OCI-LY1 (cell line): ENCODE data around the gene CAPRIN1.

ENCODE experiments used
- H2AFZ ChIP-seq: fragments of 200-600 bp; sonication (generic), shearing (Covaris generic); 2 replicates; pipeline ENCODE4 v1.6.0; 2014; ENCODE audit warnings: antibody characterized with exemption, mild to moderate bottlenecking, low read length
- H3F3A ChIP-seq: fragments of 200-600 bp; sonication (generic), shearing (Covaris generic); 2 replicates; pipeline ENCODE4 v1.6.0; 2014; ENCODE audit warnings: mild to moderate bottlenecking, antibody characterized with exemption, low read length, moderate library complexity; ENCODE audit not compliant: insufficient read depth
- H3K27ac ChIP-seq: fragments of 200-600 bp; sonication (generic); 2 replicates; pipeline ENCODE4 v1.5.1; 2014; ENCODE audit warnings: low read length, mixed run types, mild to moderate bottlenecking, low read depth; ENCODE audit not compliant: poor library complexity, severe bottlenecking
- H3K27me3 ChIP-seq: fragments of 200-600 bp; sonication (generic); 2 replicates; pipeline ENCODE4 v1.6.0; 2014; ENCODE audit warnings: antibody characterized with exemption, mild to moderate bottlenecking, low read length, moderate library complexity; ENCODE audit not compliant: insufficient read depth
- H3K36me3 ChIP-seq: fragments of 200-600 bp; sonication (generic); 2 replicates; pipeline ENCODE4 v1.6.1; 2014; ENCODE audit warnings: mild to moderate bottlenecking, antibody characterized with exemption, low read length, moderate library complexity, mixed read lengths; ENCODE audit not compliant: insufficient read depth
- H3K4me1 ChIP-seq: fragments of 200-600 bp; sonication (generic); 2 replicates; pipeline ENCODE4 v1.5.1; 2014; ENCODE audit warnings: mild to moderate bottlenecking, low read length, moderate library complexity; ENCODE audit not compliant: insufficient read depth, severe bottlenecking
- H3K4me2 ChIP-seq: fragments of 200-600 bp; sonication (generic), shearing (Covaris generic); 2 replicates; pipeline ENCODE4 v1.6.1; 2014; ENCODE audit warnings: low read length
- H3K4me3 ChIP-seq: fragments of 200-600 bp; sonication (generic); 2 replicates; pipeline ENCODE4 v1.5.1; 2014; ENCODE audit warnings: low read length, low read depth, mild to moderate bottlenecking, mixed read lengths; ENCODE audit not compliant: poor library complexity, severe bottlenecking
- H3K79me2 ChIP-seq: fragments of 200-600 bp; shearing (Covaris generic); 2 replicates; pipeline ENCODE4 v1.6.1; 2016; ENCODE audit warnings: mixed run types, low read length, mixed read lengths; ENCODE audit not compliant: insufficient read depth
- H3K9ac ChIP-seq: fragments of 200-600 bp; sonication (generic), shearing (Covaris generic); 2 replicates; pipeline ENCODE4 v1.6.1; 2014; ENCODE audit warnings: mild to moderate bottlenecking, low read length, mixed read lengths
- H3K9me2 ChIP-seq: fragments of 200-600 bp; sonication (generic), shearing (Covaris generic); 2 replicates; pipeline ENCODE4 v1.6.1; 2014; ENCODE audit warnings: low read depth, mild to moderate bottlenecking, low read length, mixed read lengths
- H3K9me3 ChIP-seq: fragments of 200-600 bp; shearing (Covaris generic); 2 replicates; pipeline ENCODE4 v1.6.1; 2014; ENCODE audit warnings: low read length, mixed read lengths
- H4K20me1 ChIP-seq: fragments of 200-600 bp; sonication (generic), shearing (Covaris generic); 2 replicates; pipeline ENCODE4 v1.6.0; 2016; ENCODE audit warnings: mild to moderate bottlenecking, low read length; ENCODE audit not compliant: insufficient read depth
- EZH2 ChIP-seq: fragments of 200-600 bp; sonication (generic), shearing (Covaris generic); IDR thresholded peaks from 2 replicates; pipeline ENCODE4 v1.8.0; 2017; ENCODE audit warnings: borderline replicate concordance, mixed run types, mild to moderate bottlenecking, antibody characterized with exemption, low read length, moderate library complexity, mixed read lengths
- TF ChIP-seq, protein P1 (sequence below): fragments of 200-600 bp; sonication (generic), shearing (Covaris generic); IDR thresholded peaks from 2 replicates; pipeline ENCODE4 v1.5.1; 2017; ENCODE audit warnings: mild to moderate bottlenecking, antibody characterized with exemption, low read length, moderate library complexity, mixed read lengths

The CAPRIN1 gene, protein sequence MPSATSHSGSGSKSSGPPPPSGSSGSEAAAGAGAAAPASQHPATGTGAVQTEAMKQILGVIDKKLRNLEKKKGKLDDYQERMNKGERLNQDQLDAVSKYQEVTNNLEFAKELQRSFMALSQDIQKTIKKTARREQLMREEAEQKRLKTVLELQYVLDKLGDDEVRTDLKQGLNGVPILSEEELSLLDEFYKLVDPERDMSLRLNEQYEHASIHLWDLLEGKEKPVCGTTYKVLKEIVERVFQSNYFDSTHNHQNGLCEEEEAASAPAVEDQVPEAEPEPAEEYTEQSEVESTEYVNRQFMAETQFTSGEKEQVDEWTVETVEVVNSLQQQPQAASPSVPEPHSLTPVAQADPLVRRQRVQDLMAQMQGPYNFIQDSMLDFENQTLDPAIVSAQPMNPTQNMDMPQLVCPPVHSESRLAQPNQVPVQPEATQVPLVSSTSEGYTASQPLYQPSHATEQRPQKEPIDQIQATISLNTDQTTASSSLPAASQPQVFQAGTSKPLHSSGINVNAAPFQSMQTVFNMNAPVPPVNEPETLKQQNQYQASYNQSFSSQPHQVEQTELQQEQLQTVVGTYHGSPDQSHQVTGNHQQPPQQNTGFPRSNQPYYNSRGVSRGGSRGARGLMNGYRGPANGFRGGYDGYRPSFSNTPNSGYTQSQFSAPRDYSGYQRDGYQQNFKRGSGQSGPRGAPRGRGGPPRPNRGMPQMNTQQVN

DNA sequence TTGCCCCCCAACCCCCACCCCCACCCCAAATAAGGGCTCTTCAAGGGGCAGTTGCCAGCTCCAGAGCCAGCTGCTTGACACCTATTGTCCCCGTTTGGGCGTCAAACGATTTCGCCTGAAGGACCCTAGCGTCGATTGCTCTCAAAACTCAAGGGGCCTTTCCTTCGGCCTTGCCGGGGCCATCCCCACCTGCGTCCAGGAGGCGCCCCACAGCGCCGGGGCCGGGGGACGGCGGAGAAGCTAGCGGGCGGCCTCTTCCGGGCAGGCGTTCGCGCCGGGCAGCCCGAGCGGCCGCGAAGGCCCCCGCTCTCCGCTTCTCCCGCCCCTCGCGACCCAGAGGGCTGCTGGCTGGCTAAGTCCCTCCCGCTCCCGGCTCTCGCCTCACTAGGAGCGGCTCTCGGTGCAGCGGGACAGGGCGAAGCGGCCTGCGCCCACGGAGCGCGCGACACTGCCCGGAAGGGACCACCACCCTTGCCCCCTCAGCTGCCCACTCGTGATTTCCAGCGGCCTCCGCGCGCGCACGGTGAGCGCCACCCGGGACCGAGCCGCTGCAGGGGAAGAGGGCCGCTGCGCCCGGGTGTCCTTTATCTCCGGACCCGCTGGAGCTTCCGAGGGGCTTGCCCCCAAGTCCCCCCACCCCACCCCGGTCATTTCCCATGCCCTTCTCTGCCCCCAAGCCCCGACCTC, at the start of gene CAPRIN1:
TSS of gene CAPRIN1 (plus strand) at position 383 of the 687 bp plus-strand sequence. CDS start 690 bp downstream, outside the sequence.
- Histone ChIP-seq H3K27me3 (no peaks in the 10 kb centered on the region), H3F3A (0 out of 2 replicates have a peak, but pooled peaks cover 6% of the 10 kb centered on the region), H3K9me3 (no peaks in the 10 kb centered on the region), H3K9ac (peak within 1 kb of the TSS; percentile 99), H2AFZ (peak within 1 kb of the TSS; percentile 16; the same call in 1 of the 2 replicates), H3K27ac (peak within 1 kb of the TSS; percentile 76), H3K4me1 (peaks cover 38% of the 10 kb centered on the region), H3K4me3 (peak within 1 kb of the TSS; percentile 77), H3K79me2 (peaks cover 43% of the 10 kb centered on the region), H4K20me1 (peaks cover 5% of the 10 kb centered on the region; the same call in 1 of the 2 replicates), H3K36me3 (peaks cover 40% of the 10 kb centered on the region), H3K4me2 (peak within 1 kb of the TSS; percentile 63), H3K9me2 (no peaks in the 10 kb centered on the region)
- TF ChIP-seq, protein P1, sequence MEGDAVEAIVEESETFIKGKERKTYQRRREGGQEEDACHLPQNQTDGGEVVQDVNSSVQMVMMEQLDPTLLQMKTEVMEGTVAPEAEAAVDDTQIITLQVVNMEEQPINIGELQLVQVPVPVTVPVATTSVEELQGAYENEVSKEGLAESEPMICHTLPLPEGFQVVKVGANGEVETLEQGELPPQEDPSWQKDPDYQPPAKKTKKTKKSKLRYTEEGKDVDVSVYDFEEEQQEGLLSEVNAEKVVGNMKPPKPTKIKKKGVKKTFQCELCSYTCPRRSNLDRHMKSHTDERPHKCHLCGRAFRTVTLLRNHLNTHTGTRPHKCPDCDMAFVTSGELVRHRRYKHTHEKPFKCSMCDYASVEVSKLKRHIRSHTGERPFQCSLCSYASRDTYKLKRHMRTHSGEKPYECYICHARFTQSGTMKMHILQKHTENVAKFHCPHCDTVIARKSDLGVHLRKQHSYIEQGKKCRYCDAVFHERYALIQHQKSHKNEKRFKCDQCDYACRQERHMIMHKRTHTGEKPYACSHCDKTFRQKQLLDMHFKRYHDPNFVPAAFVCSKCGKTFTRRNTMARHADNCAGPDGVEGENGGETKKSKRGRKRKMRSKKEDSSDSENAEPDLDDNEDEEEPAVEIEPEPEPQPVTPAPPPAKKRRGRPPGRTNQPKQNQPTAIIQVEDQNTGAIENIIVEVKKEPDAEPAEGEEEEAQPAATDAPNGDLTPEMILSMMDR: no peak
- TF ChIP-seq EZH2: no peak

DNA sequence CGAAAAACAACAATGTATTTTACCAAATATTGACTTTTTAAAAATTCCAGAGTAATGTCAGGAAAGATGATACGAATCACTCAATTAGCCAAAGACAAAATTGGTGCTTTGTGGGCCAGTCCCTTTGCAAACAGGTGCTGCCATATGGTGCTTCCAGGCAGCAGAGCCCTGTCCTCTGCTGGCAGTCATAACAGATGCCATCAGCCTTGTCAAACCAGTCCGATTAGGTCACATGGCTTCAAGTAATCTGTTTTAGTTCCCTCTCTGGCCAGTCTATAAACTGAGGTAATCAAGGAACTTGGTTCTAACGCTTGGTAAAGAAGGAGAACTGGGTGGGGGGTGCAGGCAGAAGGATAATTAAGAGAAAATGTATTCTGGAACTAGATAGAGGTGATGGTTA, 49.1 kb upstream of the CAPRIN1 start:
- Histone ChIP-seq H3K9me3 (no peaks in the 10 kb centered on the region), H4K20me1 (no peaks in the 10 kb centered on the region), H3K27me3 (peaks cover 8% of the 10 kb centered on the region), H3K4me2 (no peak overlapping the region), H3K4me3 (no peak overlapping the region), H3K79me2 (no peaks in the 10 kb centered on the region), H3K9me2 (no peaks in the 10 kb centered on the region), H3K4me1 (no peaks in the 10 kb centered on the region), H3K36me3 (no peaks in the 10 kb centered on the region), H3K9ac (no peak overlapping the region), H3F3A (no peaks in the 10 kb centered on the region), H3K27ac (no peak overlapping the region), H2AFZ (no peak overlapping the region)
- TF ChIP-seq, protein P1: no peak
- no peak for TF ChIP-seq EZH2

DNA sequence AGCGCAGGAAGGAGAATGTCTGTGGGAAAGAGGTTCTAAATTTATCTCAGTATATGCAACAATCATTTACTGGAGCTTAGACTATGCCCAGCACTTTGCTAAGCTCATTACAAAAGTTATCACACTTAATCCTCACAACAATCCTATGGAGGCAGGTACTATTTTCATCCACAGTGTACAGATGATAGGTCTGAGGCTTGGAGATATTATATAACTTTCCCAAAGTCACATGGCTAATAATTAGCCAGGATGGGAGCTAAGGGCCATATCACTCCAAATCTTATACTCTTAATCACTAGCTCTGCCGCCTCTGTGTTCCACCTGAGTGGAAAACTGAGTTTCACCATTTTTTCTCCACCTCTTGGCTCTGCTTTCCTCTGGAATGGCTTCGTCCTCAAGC, 47.3 kb upstream of the CAPRIN1 start:
- Histone ChIP-seq H2AFZ (no peak overlapping the region), H3K27ac (no peak overlapping the region)

More for the DNA sequence above, 47.3 kb upstream of the CAPRIN1 start:
- no peak overlapping the region for H3K4me2 ChIP-seq
- H3K4me1 ChIP-seq: no peaks in the 10 kb centered on the region
- H3K9ac ChIP-seq: no peak overlapping the region
- H3K27me3 ChIP-seq: peaks cover 4% of the 10 kb centered on the region; the same call in 1 of the 2 replicates
- no peak overlapping the region for H3K4me3 ChIP-seq
- no peaks in the 10 kb centered on the region for H3K9me2 ChIP-seq
- TF ChIP-seq, protein P1: no peak
- TF ChIP-seq EZH2: no peak
- no peaks in the 10 kb centered on the region for H3K36me3 ChIP-seq
- H3K79me2 ChIP-seq: no peaks in the 10 kb centered on the region
- no peaks in the 10 kb centered on the region for H3F3A ChIP-seq
- H3K9me3 ChIP-seq: no peaks in the 10 kb centered on the region
- H4K20me1 ChIP-seq: no peaks in the 10 kb centered on the region
